K562 (cell line): Measurements from ENCODE around the gene CSNK1D. TPM values are rescaled to one million over a fixed set of nuclear protein-coding genes. Genes with fewer than 3 reads are reported as not detected.

Experiments used
- ATAC-seq: fragments of 200-7000 bp; cut with Tn5 transposase; 3 replicates; pipeline ENCODE4 v1.9.1; 2020; ENCODE audit warnings: moderate library complexity
- BruUV-seq: library from RNA; stranded (reverse); fragments of 400-500 nt; replicated peaks from 2 replicates; lab custom pipeline; 2021; lab: Mats Ljungman, UMichigan
- CTCF ChIA-PET: fragments of 300-600 bp; formaldehyde crosslinking; extraction: SDS; loops from one replicate; lab custom pipeline; 2021; ENCODE audit warnings: low intra/inter-chr PET ratio; lab: Yijun Ruan, JAX
- POLR2A ChIA-PET: fragments of 300-600, 350-650 bp; sonication (Branson Sonifier 250); formaldehyde crosslinking; extraction: SDS; loops from one replicate; lab custom pipeline; 2021; ENCODE audit warnings: antibody characterized with exemption, inconsistent platforms; lab: Yijun Ruan, JAX
- DNase-seq, 4 experiments: peaks; one replicate each; pipeline versions ENCODE4 v3.0.0 to v3.0.0-alpha.2; 2011 to 2018; ENCODE audit warnings: low spot score in 3 of 4, mixed read lengths in 3 of 4; ENCODE audit errors: extremely low read depth in 1 of 4
- FAIRE-seq: peaks from 2 replicates; lab custom pipeline; 2011; peaks lifted over from hg19 to GRCh38; lab: Jason Lieb, UNC
- H2AFZ ChIP-seq: 2 replicates; pipeline ENCODE4 v1.6.0; 2011; ENCODE audit warnings: low read depth, low read length, control low read depth, inconsistent platforms
- H3K27ac ChIP-seq: fragments of 200-600 bp; 3 replicates; pipeline ENCODE4 v1.8.0; 2011; ENCODE audit warnings: low read depth, mild to moderate bottlenecking, control low read depth, inconsistent platforms, low read length, moderate library complexity, mixed read lengths; ENCODE audit errors: extremely low read depth
- H3K27me3 ChIP-seq, 2 experiments: fragments of 300-600 bp in 1 of 2; 2 replicates in 1 of 2; 3 replicates in 1 of 2; pipeline versions ENCODE4 v1.6.0 to v1.8.0; 2011; ENCODE audit warnings: inconsistent platforms in 2 of 2, low read length in 2 of 2, mild to moderate bottlenecking in 1 of 2, mixed read lengths in 1 of 2, moderate library complexity in 1 of 2; ENCODE audit not compliant: control insufficient read depth in 2 of 2, insufficient read depth in 2 of 2
- H3K36me3 ChIP-seq: fragments of 300-600 bp; 3 replicates; pipeline ENCODE4 v1.8.0; 2011; ENCODE audit warnings: mild to moderate bottlenecking, low read length, inconsistent platforms; ENCODE audit not compliant: control insufficient read depth, insufficient read depth
- H3K4me1 ChIP-seq, 2 experiments: fragments of 200-600 bp in 1 of 2; replicated peaks in 1 of 2; 2 replicates in 1 of 2; 3 replicates in 1 of 2; pipeline versions ENCODE4 v1.5.1 to v1.8.0; 2011; ENCODE audit warnings: inconsistent platforms in 2 of 2, low read length in 2 of 2, mild to moderate bottlenecking in 1 of 2, mixed read lengths in 1 of 2, moderate library complexity in 1 of 2; ENCODE audit not compliant: control insufficient read depth in 2 of 2, insufficient read depth in 2 of 2
- H3K4me2 ChIP-seq: 2 replicates; pipeline ENCODE4 v1.6.1; 2011; ENCODE audit warnings: low read length, control low read depth, inconsistent platforms, mixed read lengths; ENCODE audit not compliant: insufficient read depth
- H3K4me3 ChIP-seq: fragments of 200-600 bp; sonication (generic), shearing (Covaris generic); 2 replicates; pipeline ENCODE4 v1.5.1; 2016; ENCODE audit warnings: control low read depth, inconsistent platforms
- H3K79me2 ChIP-seq: fragments of 200-600 bp; 3 replicates; pipeline ENCODE4 v1.8.0; 2011; ENCODE audit warnings: low read length, inconsistent platforms; ENCODE audit not compliant: control insufficient read depth, insufficient read depth
- H3K9ac ChIP-seq, 2 experiments: 2 replicates each; pipeline versions ENCODE4 v1.6.0 to v1.6.1; 2011; ENCODE audit warnings: low read depth in 2 of 2, low read length in 2 of 2, control low read depth in 1 of 2, inconsistent platforms in 1 of 2, mild to moderate bottlenecking in 1 of 2, mixed read lengths in 1 of 2; ENCODE audit not compliant: insufficient read depth in 1 of 2
- H3K9me1 ChIP-seq: one replicate; pipeline ENCODE4 v1.6.0; 2011; ENCODE audit warnings: inconsistent platforms, mild to moderate bottlenecking, low read length, moderate library complexity; ENCODE audit not compliant: control insufficient read depth, insufficient read depth
- H3K9me3 ChIP-seq: replicated peaks from 2 replicates; pipeline ENCODE4 v1.5.1; 2011; ENCODE audit warnings: low read depth, low read length, inconsistent platforms; ENCODE audit not compliant: control insufficient read depth, insufficient read depth
- H4K20me1 ChIP-seq: replicated peaks from 2 replicates; pipeline ENCODE4 v1.6.1; 2011; ENCODE audit warnings: low read length, inconsistent platforms, mixed read lengths; ENCODE audit not compliant: control insufficient read depth, insufficient read depth
- CTCF ChIP-seq, 3 experiments: IDR thresholded peaks in 2 of 3; conservative IDR thresholded peaks in 1 of 3; 2 replicates each; pipeline ENCODE4 v1.5.1; 2011 to 2012; ENCODE audit warnings: low read length in 3 of 3, mild to moderate bottlenecking in 3 of 3, control low read depth in 2 of 3, improper control_type of control experiment in 1 of 3, inconsistent platforms in 1 of 3, low read depth in 1 of 3, mixed read lengths in 1 of 3, moderate library complexity in 1 of 3; ENCODE audit not compliant: insufficient read depth in 2 of 3
- DEAF1 ChIP-seq: fragments of 450-650 bp; formaldehyde crosslinking; IDR thresholded peaks from 2 replicates; pipeline ENCODE4 v1.4.0; 2020; ENCODE audit warnings: mild to moderate bottlenecking, moderate library complexity
- HMBOX1 ChIP-seq: sonication (generic); IDR thresholded peaks from 2 replicates; pipeline ENCODE4 v1.6.1; 2016
- MCM5 ChIP-seq: fragments of 450-650 bp; IDR thresholded peaks from 2 replicates; pipeline ENCODE4 v1.6.1; 2016; ENCODE audit warnings: low read depth
- RAD21 ChIP-seq, 2 experiments: fragments of 250-450 bp in 1 of 2; fragments of 450-650 bp in 1 of 2; sonication (Bioruptor Pico) in 1 of 2; formaldehyde crosslinking in 1 of 2; IDR thresholded peaks in 1 of 2; conservative IDR thresholded peaks in 1 of 2; 2 replicates each; pipeline versions ENCODE4 v1.4.0 to v1.8.0; 2020 to 2022; ENCODE audit warnings: mild to moderate bottlenecking in 2 of 2, moderate library complexity in 1 of 2
- RBM22 ChIP-seq: fragments of 200-400 bp; formaldehyde crosslinking; IDR thresholded peaks from 2 replicates; pipeline ENCODE4 v1.6.1; 2018; ENCODE audit warnings: low read length, low read depth; ENCODE audit not compliant: poor library complexity, severe bottlenecking
- SMC3 ChIP-seq: conservative IDR thresholded peaks from 2 replicates; pipeline ENCODE4 v1.6.1; 2011; ENCODE audit warnings: low read depth, low read length, improper control_type of control experiment; ENCODE audit not compliant: insufficient read depth
- TEAD4 ChIP-seq, 2 experiments: sonication (generic) in 1 of 2; formaldehyde crosslinking in 1 of 2; IDR thresholded peaks; 2 replicates each; pipeline versions ENCODE4 v1.6.1 to v1.8.0; 2012 to 2022; ENCODE audit warnings: borderline replicate concordance in 1 of 2, inconsistent platforms in 1 of 2, low read length in 1 of 2, mild to moderate bottlenecking in 1 of 2, missing genetic modification reagents in 1 of 2
- ZNF77 ChIP-seq: fragments of 250-450 bp; sonication (Bioruptor Pico); IDR thresholded peaks from 2 replicates; pipeline ENCODE4 v1.5.0; 2020
- WGBS: fragments of 100-300 bp; shearing (Covaris generic); methylation state at CpG from one replicate; pipeline ENCODE4 v1.1.6; 2016; ENCODE audit warnings: low coverage, mixed read lengths; ENCODE audit not compliant: insufficient coverage; ENCODE audit errors: missing lambda C conversion rate; 5-methylcytosine and 5-hydroxymethylcytosine counted together
- in situ Hi-C: fragments of 300-500 bp; cut with MboI; formaldehyde crosslinking; loops from 4 replicates; pipeline ENCODE4 v1.15.0; 2018; ENCODE audit warnings: inconsistent platforms, mixed read lengths
- intact Hi-C: fragments of 100-400 bp; cut with micrococcal nuclease; formaldehyde crosslinking; loops from 2 replicates; pipeline ENCODE4 v1.14.2; 2022
- polyA plus RNA-seq, 8 experiments: library from polyadenylated mRNA; depleted of rRNA in 4 of 8; stranded (reverse) in 5 of 8; unstranded in 3 of 8; fragments of >200 nt; fragmentation: Nextera tagmentation in 2 of 8; fragmentation: Illumina TruSeq in 1 of 8; extraction: Ambion mirVana in 2 of 8; extraction: Trizol in 1 of 8; gene quantifications; 2 replicates each; pipeline versions ENCODE4 v1.2.1 to v1.2.3, GENCODE V29; 2011 to 2014; ENCODE audit warnings: inconsistent platforms in 1 of 8, missing spikeins in 1 of 8
- total RNA-seq, 7 experiments: library from RNA; depleted of rRNA in 6 of 7; stranded (reverse); fragments of >200 nt in 6 of 7; fragmentation: Illumina TruSeq in 2 of 7; extraction: Trizol in 2 of 7; gene quantifications; 2 replicates each; pipeline versions ENCODE4 v1.2.1 to v1.2.3, GENCODE V29; 2011 to 2021; ENCODE audit warnings: low replicate concordance in 1 of 7

The CSNK1D gene
- total and polyA plus RNA-seq, 9 of the 15 experiments (the other 6 are each of a cell fraction or from before 2014, with no cell fraction given), result 6.5 to 133 (median 41.3) TPM

GRCh38 chr17:82244413-82245133 lies 28.9 kb downstream of the CSNK1D start:
- H3K4me1 ChIP-seq, result peaks cover 30 to 74% of the 10 kb centered on the region in 2 experiments
- no peaks in the 10 kb centered on the region for H3K27me3 ChIP-seq
- no peaks in the 10 kb centered on the region for H3K9me3 ChIP-seq
- H3K79me2 ChIP-seq, result peaks cover 46% of the 10 kb centered on the region
- no peaks in the 10 kb centered on the region for H3K9me1 ChIP-seq
- no peak overlapping the region for H3K4me3 ChIP-seq
- no TSS peak for BruUV-seq
- 0 out of 2 replicates have a peak, but pooled peaks cover 2% of the 10 kb centered on the region for H4K20me1 ChIP-seq
- H3K36me3 ChIP-seq, result peaks cover 82% of the 10 kb centered on the region
- FAIRE-seq (no peak), DNase-seq (peak in 3 of 4 experiments; percentile 41 to 49 (median 48)), ATAC-seq (0 out of 3 replicates have a peak, but pooled peaks have one; percentile 14)
- 92% methylated on average over 32 of the region's 39 CpGs for WGBS
- ChIA-PET CTCF (interaction anchor here (1.3 to 1.5 kb wide), 2 partner anchors 170 to 307 kb away, joined by 4 read pairs; no protein-coding TSS in a partner anchor), POLR2A (interaction anchor here (1.2 kb wide), 1 partner anchor 23 kb away, joined by 3 read pairs; no protein-coding TSS in a partner anchor)
- intact Hi-C loops, result loop anchor here (1.0 kb wide), 1 partner anchor 77 kb away; no protein-coding TSS in a partner anchor
- H3K27ac ChIP-seq, result no peak overlapping the region
- H3K4me2 ChIP-seq, result no peak overlapping the region
- no peak overlapping the region; a peak in 1 of 4 replicates for H3K9ac ChIP-seq
- in situ Hi-C loops, result loop anchor here (5.0 kb wide), 1 partner anchor 63 kb away; no protein-coding TSS in a partner anchor
- H2AFZ ChIP-seq, result no peak overlapping the region
- TF ChIP-seq TEAD4 (IDR thresholded peaks at IDR 0.05; ENCODE audit: low read length), result no peak
- TF ChIP-seq TEAD4 (CRISPR knock-in tag; IDR thresholded peaks at IDR 0.05; ENCODE audit: borderline replicate concordance), result no peak
- TF ChIP-seq ZNF77, result no peak
- TF ChIP-seq HMBOX1, result peak; percentile 52; the same call in 1 of the 2 replicates
- TF ChIP-seq MCM5, result no peak
- peak; percentile 56 to 67 (median 65) for TF ChIP-seq CTCF (IDR thresholded peaks at IDR 0.05 in 2 of 3, conservative IDR thresholded peaks at IDR 0.05 in 1 of 3; ENCODE audit: insufficient read depth in 2 of 3, low read depth in 1 of 3, low read length in 3 of 3)
- TF ChIP-seq RAD21 (CRISPR knock-in tag; conservative IDR thresholded peaks at IDR 0.05 in 1 of 2, IDR thresholded peaks at IDR 0.05 in 1 of 2), result peak; percentile 37 to 70
- peak; percentile 38; the same call in 1 of the 2 replicates for TF ChIP-seq SMC3
- TF ChIP-seq DEAF1, result peak; percentile 13; the same call in 1 of the 2 replicates
- TF ChIP-seq RBM22, result peak; percentile 12
